Forelimb muscle (tissue), 1 donor: ENCODE measurements around the gene LRRIQ3. TPM values are rescaled to one million over a fixed set of nuclear protein-coding genes. Genes with fewer than 3 reads are reported as not detected.
"Not testable (repeated sequence)": the region's sequence is repeated elsewhere in the genome, so short reads cannot be mapped to it uniquely, and the experiment has no call there.

Experiments
- DNase-seq: peaks from one replicate; pipeline ENCODE4 v3.0.0-alpha.2; 2013; ENCODE audit warnings: low read depth
- polyA plus RNA-seq: library from polyadenylated mRNA; unstranded; fragments of 120-200 nt; gene quantifications from one replicate; pipeline ENCODE4 v1.2.1, GENCODE V29; 2013; ENCODE audit not compliant: insufficient read length

Gene LRRIQ3
- polyA plus RNA-seq, 1 donor: 0.44 TPM

GRCh38 chr1:74117370-74117769 lies 80.6 kb downstream of the LRRIQ3 start:
- not testable (repeated sequence) for DNase-seq

GRCh38 chr1:74113333-74113732 lies 84.6 kb downstream of the LRRIQ3 start:
- DNase-seq: no peak

- DNase-seq: no peak
Observed at GRCh38 chr1:74107394-74107793, 90.6 kb downstream of the LRRIQ3 start.

- no peak for DNase-seq
Observed at GRCh38 chr1:74091371-74091770, 106.6 kb downstream of the LRRIQ3 start.

GRCh38 chr1:74083128-74083527 lies 114.8 kb downstream of the LRRIQ3 start:
- DNase-seq: no peak

GRCh38 chr1:74065081-74065480 lies 132.9 kb downstream of the LRRIQ3 start:
- DNase-seq: no peak

GRCh38 chr1:74057719-74058118 lies 140.3 kb downstream of the LRRIQ3 start:
- no peak for DNase-seq

- DNase-seq: no peak
Observed at GRCh38 chr1:74053407-74053806, 144.6 kb downstream of the LRRIQ3 start.

GRCh38 chr1:74050386-74050785 lies 147.6 kb downstream of the LRRIQ3 start:
- no peak for DNase-seq

- DNase-seq: no peak
Observed at GRCh38 chr1:74038042-74038441, 159.9 kb downstream of the LRRIQ3 start.

GRCh38 chr1:74012583-74012982 lies 185.4 kb downstream of the LRRIQ3 start:
- no peak for DNase-seq

GRCh38 chr1:74011736-74012135 lies 186.2 kb downstream of the LRRIQ3 start:
- no peak for DNase-seq

GRCh38 chr1:74010206-74010605 lies 187.8 kb downstream of the LRRIQ3 start:
- DNase-seq: no peak

- no peak for DNase-seq
Observed at GRCh38 chr1:74005533-74005932, 192.4 kb downstream of the LRRIQ3 start.

GRCh38 chr1:74003806-74004205 lies 194.2 kb downstream of the LRRIQ3 start:
- no peak for DNase-seq

- DNase-seq: peak; percentile 49
Observed at GRCh38 chr1:73998348-73998959, 199.5 kb downstream of the LRRIQ3 start.

GRCh38 chr1:73980324-73981040 lies 217.5 kb downstream of the LRRIQ3 start:
- no peak for DNase-seq

- no peak for DNase-seq
Observed at GRCh38 chr1:73979684-73980083, 218.3 kb downstream of the LRRIQ3 start.

- no peak for DNase-seq
Observed at GRCh38 chr1:73978964-73979363, 219.0 kb downstream of the LRRIQ3 start.
